HCT116 (cell line): ENCODE measurements around the gene MVK. TPM values are rescaled to one million over a fixed set of nuclear protein-coding genes. Genes with fewer than 3 reads are reported as not detected.

Experiments
- ATAC-seq: fragments of 200-7000 bp; cut with Tn5 transposase; 2 replicates; pipeline ENCODE4 v1.9.1; 2020; ENCODE audit warnings: mild to moderate bottlenecking, moderate library complexity
- BruUV-seq: library from RNA; stranded (reverse); fragments of 400-500 nt; replicated peaks from 2 replicates; lab custom pipeline; 2021; lab: Mats Ljungman, UMichigan
- CTCF ChIA-PET: fragments of 300-600 bp; sonication (Branson Sonifier 250); formaldehyde crosslinking; loops from one replicate; lab custom pipeline; 2021; ENCODE audit warnings: antibody characterized with exemption; lab: Charles Lee
- POLR2A ChIA-PET: fragments of 300-600, 350-600 bp; sonication (Branson Sonifier 250); formaldehyde crosslinking; loops from one replicate; lab custom pipeline; 2021; ENCODE audit warnings: antibody characterized with exemption; lab: Charles Lee
- RAD21 ChIA-PET, 2 experiments: fragments of 300-600 bp; sonication (Branson Sonifier 250); formaldehyde crosslinking; loops; one replicate each; lab custom pipeline; 2023; ENCODE audit warnings: low total read pairs in 2 of 2; ENCODE audit not compliant: uncharacterized antibody in 2 of 2, unreplicated experiment in 2 of 2, low non-redundant PET in 1 of 2; lab: Charles Lee
- DNase-seq: peaks from one replicate; pipeline ENCODE4 v3.0.0-alpha.2; 2010; ENCODE audit warnings: low read depth, low spot score
- H2AFZ ChIP-seq: fragments of 200-600 bp; shearing (Covaris generic), sonication (generic); 2 replicates; pipeline ENCODE4 v1.6.1; 2017; ENCODE audit warnings: low read depth, mixed run types, mixed read lengths, antibody characterized with exemption, low read length; ENCODE audit not compliant: poor library complexity, severe bottlenecking
- H3K27ac ChIP-seq: 2 replicates; pipeline ENCODE4 v1.5.1; 2012; ENCODE audit warnings: low read depth, low read length
- H3K27me3 ChIP-seq: fragments of 200-600 bp; sonication (generic); 2 replicates; pipeline ENCODE4 v1.6.1; 2016; ENCODE audit warnings: mixed run types, low read length, mixed read lengths; ENCODE audit not compliant: insufficient read depth
- H3K36me3 ChIP-seq, 2 experiments: fragments of 200-500 bp in 1 of 2; fragments of 200-600 bp in 1 of 2; sonication (Bioruptor generic) in 1 of 2; sonication (generic) in 1 of 2; 2 replicates each; pipeline versions ENCODE4 v1.5.1 to v1.6.1; 2014 to 2016; ENCODE audit warnings: low read length in 2 of 2, inconsistent platforms in 1 of 2, mixed read lengths in 1 of 2, mixed run types in 1 of 2; ENCODE audit not compliant: insufficient read depth in 2 of 2, control insufficient read depth in 1 of 2
- H3K4me1 ChIP-seq, 2 experiments: fragments of 200-600 bp in 1 of 2; sonication (generic) in 1 of 2; 2 replicates each; pipeline versions ENCODE4 v1.5.1 to v1.6.1; 2012 to 2017; ENCODE audit warnings: low read length in 2 of 2, inconsistent platforms in 1 of 2, mild to moderate bottlenecking in 1 of 2, mixed read lengths in 1 of 2, mixed run types in 1 of 2, moderate library complexity in 1 of 2; ENCODE audit not compliant: insufficient read depth in 2 of 2, control insufficient read depth in 1 of 2
- H3K4me2 ChIP-seq: fragments of 200-600 bp; sonication (generic); 2 replicates; pipeline ENCODE4 v1.6.1; 2017; ENCODE audit warnings: mixed run types, low read length, mixed read lengths
- H3K4me3 ChIP-seq, 2 experiments: fragments of 200-600 bp in 1 of 2; sonication (generic) in 1 of 2; replicated peaks in 1 of 2; 2 replicates each; pipeline ENCODE4 v1.5.1; 2011 to 2016; ENCODE audit warnings: low read length in 2 of 2, control low read depth in 1 of 2, low read depth in 1 of 2, mild to moderate bottlenecking in 1 of 2, mixed read lengths in 1 of 2, mixed run types in 1 of 2
- H3K79me2 ChIP-seq: fragments of 200-600 bp; sonication (generic); 2 replicates; pipeline ENCODE4 v1.6.1; 2017; ENCODE audit warnings: mild to moderate bottlenecking, mixed run types, low read length, moderate library complexity, mixed read lengths; ENCODE audit not compliant: insufficient read depth
- H3K9ac ChIP-seq: fragments of 200-600 bp; sonication (generic); 2 replicates; pipeline ENCODE4 v1.6.1; 2016; ENCODE audit warnings: low read length, mixed read lengths
- H3K9me2 ChIP-seq: fragments of 200-600 bp; sonication (generic), shearing (Covaris generic); 2 replicates; pipeline ENCODE4 v1.6.1; 2017; ENCODE audit warnings: mixed run types, mild to moderate bottlenecking, moderate library complexity; ENCODE audit not compliant: insufficient read depth
- H3K9me3 ChIP-seq, 2 experiments: fragments of 200-500 bp in 1 of 2; fragments of 200-600 bp in 1 of 2; sonication (Bioruptor generic) in 1 of 2; sonication (generic) in 1 of 2; 2 replicates each; pipeline ENCODE4 v1.6.1; 2014 to 2017; ENCODE audit warnings: low read length in 2 of 2, mixed read lengths in 2 of 2, inconsistent platforms in 1 of 2, low read depth in 1 of 2, mild to moderate bottlenecking in 1 of 2, mixed run types in 1 of 2, moderate library complexity in 1 of 2; ENCODE audit not compliant: control insufficient read depth in 1 of 2, insufficient read depth in 1 of 2
- H4K20me1 ChIP-seq: fragments of 200-600 bp; sonication (generic), shearing (Covaris generic); 2 replicates; pipeline ENCODE4 v1.6.1; 2017; ENCODE audit warnings: mixed run types, mild to moderate bottlenecking, moderate library complexity; ENCODE audit not compliant: insufficient read depth
- ATF3 ChIP-seq: IDR thresholded peaks from 2 replicates; pipeline ENCODE4 v1.6.1; 2012
- CBX3 ChIP-seq: IDR thresholded peaks from 2 replicates; pipeline ENCODE4 v1.6.1; 2012; ENCODE audit warnings: low read depth
- CEBPB ChIP-seq: IDR thresholded peaks from 2 replicates; pipeline ENCODE4 v1.6.1; 2012; ENCODE audit warnings: low read depth
- EGR1 ChIP-seq: IDR thresholded peaks from 2 replicates; pipeline ENCODE4 v1.6.1; 2012; ENCODE audit warnings: low read depth
- ELF1 ChIP-seq: IDR thresholded peaks from 2 replicates; pipeline ENCODE4 v1.6.1; 2012; ENCODE audit warnings: low read depth, borderline replicate concordance
- EZH2 ChIP-seq: fragments of 200-600 bp; sonication (generic); IDR thresholded peaks from 2 replicates; pipeline ENCODE4 v1.6.1; 2017; ENCODE audit warnings: antibody characterized with exemption, mixed run types
- EZH2phosphoT487 ChIP-seq: fragments of 200-600 bp; IDR thresholded peaks from 2 replicates; pipeline ENCODE4 v1.6.1; 2018; ENCODE audit warnings: antibody characterized with exemption, borderline replicate concordance
- FOSL1 ChIP-seq: IDR thresholded peaks from 2 replicates; pipeline ENCODE4 v1.6.1; 2012; ENCODE audit warnings: low read depth
- POLR2AphosphoS5 ChIP-seq: IDR thresholded peaks from 2 replicates; pipeline ENCODE4 v1.6.1; 2011; ENCODE audit warnings: mild to moderate bottlenecking, low read depth, low read length, moderate library complexity
- RAD21 ChIP-seq: IDR thresholded peaks from 2 replicates; pipeline ENCODE4 v1.6.1; 2012; ENCODE audit warnings: low read depth, mild to moderate bottlenecking
- SIN3A ChIP-seq: IDR thresholded peaks from 2 replicates; pipeline ENCODE4 v1.6.1; 2012; ENCODE audit warnings: low read depth
- SP1 ChIP-seq: IDR thresholded peaks from 2 replicates; pipeline ENCODE4 v1.6.1; 2012; ENCODE audit warnings: low read depth
- SRF ChIP-seq: IDR thresholded peaks from 2 replicates; pipeline ENCODE4 v1.6.1; 2012; ENCODE audit warnings: low read depth
- TCF7L2 ChIP-seq: IDR thresholded peaks from 2 replicates; pipeline ENCODE4 v1.7.0; 2011; ENCODE audit warnings: borderline replicate concordance, inconsistent platforms; ENCODE audit not compliant: insufficient read depth, insufficient read length; ENCODE audit errors: extremely low read depth
- YY1 ChIP-seq: IDR thresholded peaks from 2 replicates; pipeline ENCODE4 v1.6.1; 2011; ENCODE audit warnings: low read length, low read depth, moderate library complexity, mild to moderate bottlenecking; ENCODE audit not compliant: insufficient replicate concordance; ENCODE audit errors: extremely low read depth
- ZBTB33 ChIP-seq: IDR thresholded peaks from 2 replicates; pipeline ENCODE4 v1.6.1; 2011; ENCODE audit warnings: mild to moderate bottlenecking, low read length, moderate library complexity; ENCODE audit not compliant: insufficient replicate concordance; ENCODE audit errors: extremely low read depth
- ZNF274 ChIP-seq: fragments of 200-500 bp; sonication (Bioruptor generic); IDR thresholded peaks from 2 replicates; pipeline ENCODE4 v1.6.1; 2014; ENCODE audit warnings: mild to moderate bottlenecking, low read depth, low read length, inconsistent platforms
- intact Hi-C: fragments of 100-400 bp; cut with micrococcal nuclease; formaldehyde crosslinking; loops from 2 replicates; pipeline ENCODE4 v1.10.0; 2022
- total RNA-seq: library from RNA; stranded (reverse); gene quantifications from one replicate; pipeline ENCODE4 v1.2.1, GENCODE V29; 2021; ENCODE audit not compliant: unreplicated experiment

Gene MVK
- total RNA-seq, 1 experiment from 2014 or later = 17.3 TPM

- Histone ChIP-seq H2AFZ (no peak overlapping the region), H3K79me2 (no peaks in the 10 kb centered on the region)
- TF ChIP-seq ZNF274 = no peak
- no peak for TF ChIP-seq EZH2
- no peak for TF ChIP-seq YY1
- no peak for TF ChIP-seq EZH2phosphoT487
- no peak for TF ChIP-seq SRF
- no peak for TF ChIP-seq CEBPB
- TF ChIP-seq ELF1 = no peak
- TF ChIP-seq ATF3 = no peak
- TF ChIP-seq, all 23 proteins: peak for 0
- Histone ChIP-seq H3K4me3 (no peak overlapping the region), H3K27ac (no peak overlapping the region), H3K36me3 (no peaks in the 10 kb centered on the region), H3K9me3 (no peaks in the 10 kb centered on the region), H3K4me1 (peaks cover 0 to 9% of the 10 kb centered on the region in 2 experiments; a peak in 2 of 4 replicates), H4K20me1 (no peaks in the 10 kb centered on the region), H3K9me2 (no peaks in the 10 kb centered on the region), H3K27me3 (peaks cover 19% of the 10 kb centered on the region; the same call in 1 of the 2 replicates), H3K9ac (no peak overlapping the region), H3K4me2 (no peak overlapping the region)
- DNase-seq (no peak), ATAC-seq (no peak)
- ChIA-PET RAD21 (no interaction called here), POLR2A (no interaction called here), CTCF (no interaction called here)
- no TSS peak for BruUV-seq
- intact Hi-C loops = no loop called here
Measured at GRCh38 chr12:109547286-109547685, 26.3 kb upstream of the MVK start.

DNA sequence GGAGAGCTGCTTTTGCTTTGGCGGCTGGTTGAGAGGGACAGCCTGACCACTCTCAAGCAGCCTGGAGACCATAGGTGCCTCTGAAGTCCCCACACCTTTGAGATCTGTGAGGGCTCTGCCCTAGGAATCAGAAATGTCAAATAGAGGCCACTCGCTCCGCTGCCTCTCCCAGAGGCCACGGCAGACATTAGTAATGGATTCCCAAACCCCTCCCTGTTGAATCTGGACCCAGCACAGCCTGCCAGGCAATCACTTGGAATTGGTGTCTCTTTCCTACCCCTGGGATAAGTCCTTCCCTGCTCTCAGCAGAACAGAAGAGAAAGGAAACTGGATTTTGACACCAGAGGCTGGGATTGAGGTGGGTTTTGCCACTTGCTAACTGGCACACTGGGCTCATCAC lies 25.3 kb upstream of the MVK start:
- POLR2A ChIA-PET = interaction anchor here (0.8 kb wide), 1 partner anchor 25 kb away, joined by 4 read pairs; the partner anchor contains the start of genes MMAB and MVK
- intact Hi-C loops = no loop called here
- no peaks in the 10 kb centered on the region for H3K9me3 ChIP-seq
- no peak overlapping the region for H3K9ac ChIP-seq
- H3K27me3 ChIP-seq = peaks cover 21% of the 10 kb centered on the region; the same call in 1 of the 2 replicates
- BruUV-seq = no TSS peak
- no peak overlapping the region for H3K4me3 ChIP-seq
- RAD21 ChIA-PET = no interaction called here
- peaks cover 0 to 8% of the 10 kb centered on the region in 2 experiments; a peak in 2 of 4 replicates for H3K4me1 ChIP-seq
- no peaks in the 10 kb centered on the region for H4K20me1 ChIP-seq
- ATAC-seq (no peak), DNase-seq (no peak)
- H3K36me3 ChIP-seq = no peaks in the 10 kb centered on the region
- no peak overlapping the region for H3K27ac ChIP-seq
- H2AFZ ChIP-seq = no peak overlapping the region
- H3K9me2 ChIP-seq = no peaks in the 10 kb centered on the region
- CTCF ChIA-PET = no interaction called here
- no peak overlapping the region for H3K4me2 ChIP-seq
- H3K79me2 ChIP-seq = no peaks in the 10 kb centered on the region
- no peak for TF ChIP-seq EGR1
- no peak for TF ChIP-seq POLR2AphosphoS5
- TF ChIP-seq SIN3A = no peak
- TF ChIP-seq SP1 = no peak
- TF ChIP-seq CBX3 = no peak
- TF ChIP-seq TCF7L2 = no peak
- no peak for TF ChIP-seq ELF1
- TF ChIP-seq RAD21 = no peak
- TF ChIP-seq FOSL1 = no peak
- no peak for TF ChIP-seq ATF3
- TF ChIP-seq CEBPB = no peak
- TF ChIP-seq EZH2 = no peak
- TF ChIP-seq ZBTB33 = no peak
- no peak for TF ChIP-seq ZNF274
- TF ChIP-seq EZH2phosphoT487 = no peak
